ENCODE results near the gene TMEM259.

Gene TMEM259

GRCh38 chr19:1004204-1004802, 16.6 kb downstream of the TMEM259 start:
- no peak for DNase-seq (ENCODE audit: low spot score)

GRCh38 chr19:1003283-1003682, 17.6 kb downstream of the TMEM259 start:
- no peak for DNase-seq (ENCODE audit: low spot score)

DNA sequence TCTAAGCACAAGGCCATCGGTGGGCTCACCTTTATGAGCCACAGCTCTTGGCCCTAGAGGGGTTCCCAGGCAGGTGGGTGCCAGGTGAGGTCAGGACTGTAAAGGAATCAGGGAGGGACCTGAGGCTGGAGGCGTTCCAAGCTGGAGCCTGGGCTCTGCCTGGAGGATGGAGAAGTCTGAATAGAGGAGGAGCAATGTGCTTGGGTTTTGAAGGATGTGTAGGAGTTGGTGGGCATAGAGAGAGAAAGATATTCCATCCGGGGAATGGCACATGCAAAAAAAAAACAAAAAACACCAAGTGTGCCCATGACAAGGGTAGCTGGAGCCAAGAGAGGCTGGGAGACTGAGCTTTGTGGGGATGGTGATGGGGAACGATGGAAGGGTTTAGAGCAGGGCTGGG, 18.3 kb downstream of the TMEM259 start:
- no peak for DNase-seq (ENCODE audit: low spot score)

DNA sequence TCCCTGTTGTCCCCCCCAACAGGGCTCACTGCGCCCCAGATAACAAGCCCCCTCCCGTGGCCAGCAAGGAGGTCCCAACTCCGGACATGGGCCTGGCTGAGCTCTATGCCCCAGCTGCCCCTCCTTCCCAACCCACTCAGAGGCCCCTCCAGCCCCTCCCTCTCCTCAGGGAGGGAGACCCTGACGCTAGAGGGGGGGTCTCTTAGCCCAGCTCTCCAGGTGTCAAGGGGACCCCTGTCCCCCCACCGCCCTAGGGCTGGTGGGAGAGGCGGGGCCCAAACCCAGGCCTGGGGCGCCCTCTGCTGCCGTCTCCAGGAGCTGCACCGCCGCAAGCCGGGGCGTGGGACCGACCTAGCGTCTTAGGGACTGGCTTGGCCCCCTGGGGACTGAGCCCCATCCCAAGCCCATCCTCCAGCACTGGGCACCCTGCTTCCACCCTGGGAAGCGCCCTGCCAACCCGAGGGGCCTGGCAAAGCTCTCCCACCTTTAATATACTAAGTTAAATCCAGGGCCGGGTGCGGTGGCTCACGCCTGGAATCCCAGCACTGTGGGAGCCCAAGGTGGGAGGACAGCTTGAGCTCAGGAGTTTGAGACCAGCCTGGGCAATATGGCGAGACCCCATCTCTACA, 19.3 kb downstream of the TMEM259 start:
- DNase-seq (ENCODE audit: low spot score): peak; percentile 81

- DNase-seq (ENCODE audit: low spot score): no peak
Observed at GRCh38 chr19:1000591-1001537, 20.1 kb downstream of the TMEM259 start.

DNA sequence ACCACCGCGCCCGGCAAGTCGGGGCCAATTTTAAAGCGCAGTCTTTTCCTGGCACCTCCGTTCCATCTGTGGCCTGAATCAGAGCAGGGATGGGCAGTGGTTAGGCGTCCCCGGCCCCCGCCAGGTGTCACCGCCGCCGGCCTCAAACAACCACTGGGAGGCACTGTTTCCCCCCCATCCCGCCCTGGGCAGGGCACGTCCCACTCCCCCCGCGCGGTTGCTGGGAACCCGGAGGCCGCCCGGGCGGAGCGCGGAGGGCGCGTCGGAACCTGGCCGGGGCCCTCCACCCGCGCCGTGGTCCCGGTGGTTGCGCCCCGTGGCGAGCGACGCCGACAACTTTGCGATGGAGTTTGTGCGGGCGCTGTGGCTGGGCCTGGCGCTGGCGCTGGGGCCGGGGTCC, 20.8 kb downstream of the TMEM259 start, which contains the start of gene GRIN3B:
Gene GRIN3B, plus strand, starts transcription at position 325 of the 400 bp plus-strand sequence. Its CDS starts 19 bp downstream, at position 344.
- peak; percentile 84 for DNase-seq (ENCODE audit: low spot score)

DNA sequence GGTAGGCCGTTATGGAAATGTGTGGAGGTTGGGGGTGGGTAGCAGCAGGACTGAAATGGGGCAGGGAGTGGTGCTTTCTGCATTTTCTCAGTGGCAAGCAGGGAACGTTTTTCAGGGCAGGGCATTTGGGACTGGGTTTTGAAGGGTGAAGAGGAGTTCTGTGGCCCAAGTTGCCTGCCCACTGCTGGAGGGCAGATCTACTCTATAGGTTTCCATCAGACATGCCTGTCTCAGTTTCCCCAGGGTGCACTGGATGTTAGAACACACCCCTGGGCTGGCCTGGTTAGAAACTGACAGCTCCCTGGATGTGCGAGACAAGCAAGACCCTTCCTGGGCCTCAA, 21.6 kb downstream of the TMEM259 start:
- DNase-seq (ENCODE audit: low spot score): no peak

DNA sequence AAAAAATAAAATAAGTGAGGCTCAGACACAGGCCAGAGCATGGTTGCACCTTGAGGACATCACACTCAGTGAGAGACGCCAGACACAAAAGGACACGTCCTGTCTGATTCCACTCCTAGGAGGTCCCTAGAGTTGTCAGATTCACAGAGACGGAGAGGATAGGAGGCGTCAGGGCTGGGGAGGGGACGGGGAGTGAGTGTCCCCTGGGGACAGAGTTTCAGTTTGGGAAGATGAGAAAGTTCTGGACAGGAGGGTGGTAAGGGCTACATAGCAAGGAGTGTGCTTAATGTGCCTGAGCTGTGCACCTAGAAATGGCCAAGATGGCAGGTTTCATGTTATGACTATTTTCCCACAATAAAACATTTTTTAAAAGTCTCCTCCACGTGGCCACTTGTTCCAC, 22.9 kb downstream of the TMEM259 start:
- no peak for DNase-seq (ENCODE audit: low spot score)

DNA sequence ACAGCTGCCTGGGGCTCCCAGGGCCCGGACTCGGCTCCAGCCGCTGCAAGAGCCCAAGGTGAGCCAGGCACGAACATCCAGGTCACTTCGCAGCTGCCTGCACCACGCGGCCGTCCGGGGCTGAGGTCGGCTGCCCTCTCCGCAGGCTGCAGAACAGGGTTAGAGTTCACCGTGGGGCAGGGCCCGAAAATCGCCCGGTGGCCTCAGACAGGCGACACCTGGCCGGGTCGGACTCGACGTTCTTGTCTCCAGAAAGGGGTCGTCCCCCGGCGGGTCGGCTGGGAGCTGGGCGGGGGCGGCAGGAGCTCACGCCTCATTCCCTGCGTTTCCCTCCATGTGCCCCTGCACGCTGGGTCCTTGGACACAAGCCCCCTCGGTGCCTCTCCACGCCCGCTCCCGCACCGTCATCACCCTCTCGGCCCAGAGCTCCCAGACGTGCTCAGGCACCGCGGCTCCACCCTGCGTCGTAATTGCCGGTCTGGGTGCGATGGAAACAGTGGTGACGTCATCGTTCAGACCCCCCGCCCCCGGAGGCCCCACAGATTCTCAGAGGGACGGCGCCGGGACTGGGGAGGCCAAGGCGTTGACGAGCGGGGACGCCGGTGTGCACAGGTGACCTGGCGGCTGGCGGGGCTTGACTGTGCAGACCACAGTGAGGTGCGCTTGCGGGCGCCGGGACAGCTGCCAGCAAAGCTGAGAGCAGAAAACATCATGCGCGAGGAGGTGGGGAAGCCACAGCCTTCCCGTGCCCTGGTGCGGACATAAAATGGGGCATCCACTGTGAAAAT, 24.7 kb downstream of the TMEM259 start:
- peak; percentile 70 for DNase-seq (ENCODE audit: low spot score)

- DNase-seq (ENCODE audit: low spot score): no peak
Observed at GRCh38 chr19:995051-995827, 25.7 kb downstream of the TMEM259 start.

GRCh38 chr19:994516-994915, 26.4 kb downstream of the TMEM259 start:
- DNase-seq (ENCODE audit: low spot score): no peak

- DNase-seq (ENCODE audit: low spot score): no peak
Observed at GRCh38 chr19:993831-994393, 27.0 kb downstream of the TMEM259 start.

GRCh38 chr19:993361-993830, 27.5 kb downstream of the TMEM259 start:
- DNase-seq (ENCODE audit: low spot score): no peak

DNA sequence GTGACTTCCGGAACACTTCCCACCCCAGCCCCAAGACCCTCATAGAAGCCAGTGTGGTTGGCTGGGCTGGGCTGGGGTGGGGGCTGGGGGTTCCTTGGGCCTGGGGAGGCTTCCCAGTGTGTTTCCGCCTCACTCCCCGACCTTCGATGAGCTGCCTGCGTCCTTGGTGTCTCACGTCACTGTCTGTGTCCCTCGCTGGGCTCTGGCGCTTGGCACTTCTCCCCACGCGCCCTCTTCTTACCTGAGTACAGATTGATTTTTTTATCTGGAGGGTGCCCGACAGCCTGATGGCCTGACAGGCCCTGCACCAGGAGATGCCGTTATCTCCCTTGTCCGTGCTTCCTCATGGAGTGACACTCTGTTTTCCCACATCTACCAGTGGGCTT, 28.3 kb downstream of the TMEM259 start:
- no peak for DNase-seq (ENCODE audit: low spot score)

DNA sequence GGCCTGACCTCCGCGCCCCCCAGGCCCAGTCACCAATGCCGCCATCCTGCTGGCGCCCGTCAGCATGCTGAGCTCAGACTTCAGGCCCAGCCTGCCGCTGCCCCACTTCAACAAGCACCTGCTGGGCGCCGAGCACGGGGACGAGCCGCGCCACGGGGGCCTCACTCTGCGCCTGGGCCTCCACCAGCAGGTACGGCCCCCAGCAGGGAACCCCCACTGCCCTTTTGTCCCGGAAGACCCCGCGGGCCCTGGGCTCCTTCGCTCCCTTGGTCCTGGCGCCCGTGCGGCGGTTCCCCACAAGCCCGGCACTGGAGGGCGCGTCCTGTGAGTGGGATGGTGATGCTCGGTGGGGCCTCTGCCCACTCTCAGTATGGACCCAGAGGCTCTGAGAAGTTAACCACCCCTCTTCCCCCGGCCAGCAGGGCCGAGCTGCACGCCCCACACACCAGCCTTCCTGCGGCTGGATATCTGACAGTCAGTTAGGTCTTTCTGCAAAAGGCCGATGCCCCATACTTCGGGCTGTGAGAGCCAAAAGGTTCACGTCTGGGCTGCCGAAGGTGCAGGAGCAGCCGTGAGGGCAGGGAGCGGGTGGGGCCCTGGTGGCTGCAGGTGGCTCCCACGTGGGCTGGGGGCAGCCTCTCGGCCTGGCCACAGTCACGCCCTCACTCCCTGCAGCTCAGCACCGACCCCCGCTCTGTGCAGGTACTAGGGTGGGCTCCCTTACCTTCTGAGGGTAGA, 28.8 kb downstream of the TMEM259 start:
- DNase-seq (ENCODE audit: low spot score): no peak

DNA sequence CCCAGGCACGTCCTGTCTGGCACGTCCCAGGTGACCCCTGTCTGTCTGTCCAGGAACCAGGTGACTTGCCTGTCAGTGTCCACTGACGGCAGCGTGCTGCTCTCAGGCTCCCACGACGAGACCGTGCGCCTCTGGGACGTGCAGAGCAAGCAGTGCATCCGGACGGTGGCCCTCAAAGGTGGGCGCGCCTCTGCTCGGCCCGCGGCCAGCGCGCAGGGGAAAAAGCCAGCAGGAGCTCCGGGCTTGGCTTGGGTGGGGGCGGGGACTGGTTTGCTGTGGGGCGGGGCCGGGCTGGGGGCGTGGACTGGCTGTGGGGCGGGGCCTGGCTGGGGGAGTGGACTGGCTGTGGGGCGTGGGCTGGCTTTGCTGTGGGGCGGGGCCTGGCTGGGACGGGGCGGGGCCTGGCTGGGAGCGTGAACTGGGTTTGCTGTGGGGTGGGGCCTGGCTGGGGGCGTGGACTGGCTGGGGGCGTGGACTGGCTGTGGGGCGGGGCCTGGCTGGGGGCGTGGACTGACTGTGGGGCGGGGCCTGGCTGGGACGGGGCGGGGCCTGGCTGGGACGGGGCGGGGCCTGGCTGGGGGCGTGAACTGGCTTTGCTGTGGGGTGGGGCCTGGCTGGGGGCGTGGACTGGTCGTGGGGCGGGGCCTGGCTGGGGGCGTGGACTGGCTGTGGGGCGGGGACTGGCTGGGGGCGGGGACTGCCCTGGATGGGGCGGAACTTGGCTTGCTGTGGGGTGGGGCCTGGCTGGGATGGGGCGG, 29.6 kb downstream of the TMEM259 start:
- DNase-seq (ENCODE audit: low spot score): peak; percentile 65

- DNase-seq (ENCODE audit: low spot score): no peak
Observed at GRCh38 chr19:990746-991145, 30.2 kb downstream of the TMEM259 start.

DNA sequence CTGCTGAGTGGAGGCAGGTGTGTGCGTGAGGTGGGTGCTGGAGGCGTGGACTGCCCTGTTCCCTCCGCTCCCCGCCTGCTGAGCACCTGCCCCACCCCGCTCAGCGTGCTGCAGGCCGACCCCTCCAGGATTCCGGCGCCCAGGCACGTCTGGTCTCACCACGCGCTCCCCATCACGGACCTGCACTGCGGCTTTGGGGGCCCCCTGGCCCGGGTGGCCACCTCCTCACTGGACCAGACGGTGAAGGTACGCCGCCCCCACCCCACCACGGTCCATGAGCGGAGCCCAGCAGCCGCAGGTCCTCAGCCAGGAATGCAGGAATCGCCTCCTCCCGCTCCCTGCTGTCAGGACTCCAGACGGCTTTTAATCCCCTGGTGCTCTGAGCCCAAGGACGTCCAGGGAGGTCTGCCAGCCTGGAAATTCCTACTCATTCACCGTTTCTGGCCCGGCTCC, 30.8 kb downstream of the TMEM259 start:
- DNase-seq (ENCODE audit: low spot score): no peak

- no peak for DNase-seq (ENCODE audit: low spot score)
Observed at GRCh38 chr19:989381-990081, 31.4 kb downstream of the TMEM259 start.

Data from AG20443 (cell line).